Stimulated activated CD4-positive, alpha-beta T cell treated with anti-CD3 and anti-CD28 coated beads, Interleukin-12 subunit alpha, Interleukin-12 subunit beta, amount 100 ng/mL, for 4 hours (primary cell): ENCODE data around the gene FIZ1.

Experiments
- DNase-seq: peaks from one replicate; pipeline ENCODE4 v3.0.0-alpha.2; 2020

FIZ1 gene, protein sequence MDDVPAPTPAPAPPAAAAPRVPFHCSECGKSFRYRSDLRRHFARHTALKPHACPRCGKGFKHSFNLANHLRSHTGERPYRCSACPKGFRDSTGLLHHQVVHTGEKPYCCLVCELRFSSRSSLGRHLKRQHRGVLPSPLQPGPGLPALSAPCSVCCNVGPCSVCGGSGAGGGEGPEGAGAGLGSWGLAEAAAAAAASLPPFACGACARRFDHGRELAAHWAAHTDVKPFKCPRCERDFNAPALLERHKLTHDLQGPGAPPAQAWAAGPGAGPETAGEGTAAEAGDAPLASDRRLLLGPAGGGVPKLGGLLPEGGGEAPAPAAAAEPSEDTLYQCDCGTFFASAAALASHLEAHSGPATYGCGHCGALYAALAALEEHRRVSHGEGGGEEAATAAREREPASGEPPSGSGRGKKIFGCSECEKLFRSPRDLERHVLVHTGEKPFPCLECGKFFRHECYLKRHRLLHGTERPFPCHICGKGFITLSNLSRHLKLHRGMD

DNA sequence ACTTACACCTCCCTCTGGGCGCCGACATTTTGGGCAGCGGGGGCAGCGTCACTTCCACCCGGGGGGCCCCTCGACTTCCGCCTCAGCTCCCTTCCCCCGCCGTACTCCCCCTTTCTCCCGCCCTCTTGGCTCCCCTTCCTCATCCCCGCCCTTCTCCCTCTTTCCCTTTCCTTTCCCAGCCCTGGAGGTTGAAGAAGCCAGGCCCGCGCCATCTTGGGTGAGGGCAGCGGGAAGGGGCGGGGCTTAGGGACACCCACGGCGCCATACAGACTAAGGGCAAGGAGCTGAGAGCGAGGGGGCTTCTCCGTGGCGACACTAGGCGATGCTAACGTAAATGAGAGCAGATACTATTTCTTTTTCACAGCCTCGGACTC is at the start of gene FIZ1:
FIZ1 (minus strand) TSS at position 50 of the 374 bp plus-strand sequence. CDS start 1,652 bp downstream, outside the sequence.
- peak; percentile 95 for DNase-seq

DNA sequence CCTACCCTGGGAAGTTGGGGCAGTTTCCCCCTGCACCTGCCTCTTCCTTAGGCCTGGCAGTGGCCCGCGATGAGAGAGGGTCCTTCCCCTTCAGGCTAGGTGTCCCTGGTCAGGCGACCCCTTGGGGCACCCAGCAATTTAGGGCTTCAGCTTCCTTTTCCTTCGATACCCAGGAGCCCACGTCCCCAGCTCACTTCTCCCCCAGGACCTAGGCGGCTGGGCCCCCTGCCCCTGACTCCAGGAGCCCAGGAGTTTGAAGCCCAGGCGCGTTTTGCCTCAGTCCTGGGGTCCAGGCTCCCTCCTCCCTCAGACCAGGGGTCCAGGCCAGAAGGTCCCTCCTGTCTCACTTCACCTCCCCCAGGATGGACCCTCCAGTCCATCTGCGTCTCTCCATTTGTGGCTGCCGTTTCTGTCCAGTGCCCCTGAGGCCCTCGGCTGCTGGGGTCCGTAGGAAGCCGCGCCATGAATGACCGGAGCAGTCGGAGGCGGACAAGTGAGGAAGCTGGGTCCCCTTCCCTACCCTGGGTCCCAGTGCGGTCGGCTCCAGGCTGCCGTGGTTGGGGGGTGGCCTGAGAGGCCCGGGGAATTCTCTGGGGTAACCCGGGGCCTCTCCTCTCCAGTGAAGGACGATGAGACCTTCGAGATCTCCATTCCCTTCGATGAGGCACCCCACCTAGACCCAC is 49.4 kb upstream of the FIZ1 start:
- no peak for DNase-seq

DNA sequence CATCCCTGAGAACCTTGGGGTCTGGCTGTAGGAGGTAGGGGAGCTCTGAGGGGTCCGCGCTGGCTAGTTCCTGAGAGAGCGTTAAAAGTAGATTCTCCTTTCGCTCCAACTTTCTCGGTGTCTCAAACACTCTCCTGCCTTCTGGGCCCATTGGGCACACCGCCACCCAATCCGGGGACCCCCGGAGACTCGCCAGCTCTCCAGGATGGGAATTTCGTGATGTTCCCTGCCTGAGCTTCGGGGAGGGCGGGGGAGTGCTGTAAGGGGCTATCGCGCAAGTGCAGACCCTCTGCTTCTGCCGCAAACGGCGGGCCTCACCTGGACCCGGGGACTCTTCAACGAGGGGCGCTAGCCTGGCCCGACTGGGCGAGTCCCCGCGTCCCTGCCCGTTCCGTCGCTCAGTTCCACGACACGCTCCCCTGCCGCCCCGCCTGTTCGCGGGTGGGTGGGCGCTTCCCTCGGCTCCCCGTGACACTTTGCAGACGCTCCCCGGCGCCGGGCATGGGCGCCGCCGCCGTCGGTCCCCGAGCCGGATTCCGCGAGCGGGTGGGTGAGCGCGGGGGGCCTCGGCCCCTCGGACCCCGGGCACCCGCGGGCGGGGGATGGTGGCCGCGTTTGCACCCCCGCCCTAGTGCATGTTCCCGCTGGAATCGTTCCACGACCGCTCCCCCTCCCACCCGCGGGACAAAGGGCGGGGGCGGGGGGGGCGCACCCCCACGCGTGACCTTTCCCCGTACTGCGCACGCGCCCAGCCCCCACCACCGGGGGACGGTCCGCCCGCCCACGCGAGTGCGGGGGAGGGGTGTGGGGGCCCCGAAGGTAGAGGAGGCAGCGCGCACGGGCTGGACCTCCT is 48.6 kb upstream of the FIZ1 start, which contains the start of gene CCDC106:
CCDC106 (plus strand) TSS at position 481 of the 853 bp plus-strand sequence. CDS start 835 bp downstream, outside the sequence.
- peak; percentile 52 for DNase-seq

DNA sequence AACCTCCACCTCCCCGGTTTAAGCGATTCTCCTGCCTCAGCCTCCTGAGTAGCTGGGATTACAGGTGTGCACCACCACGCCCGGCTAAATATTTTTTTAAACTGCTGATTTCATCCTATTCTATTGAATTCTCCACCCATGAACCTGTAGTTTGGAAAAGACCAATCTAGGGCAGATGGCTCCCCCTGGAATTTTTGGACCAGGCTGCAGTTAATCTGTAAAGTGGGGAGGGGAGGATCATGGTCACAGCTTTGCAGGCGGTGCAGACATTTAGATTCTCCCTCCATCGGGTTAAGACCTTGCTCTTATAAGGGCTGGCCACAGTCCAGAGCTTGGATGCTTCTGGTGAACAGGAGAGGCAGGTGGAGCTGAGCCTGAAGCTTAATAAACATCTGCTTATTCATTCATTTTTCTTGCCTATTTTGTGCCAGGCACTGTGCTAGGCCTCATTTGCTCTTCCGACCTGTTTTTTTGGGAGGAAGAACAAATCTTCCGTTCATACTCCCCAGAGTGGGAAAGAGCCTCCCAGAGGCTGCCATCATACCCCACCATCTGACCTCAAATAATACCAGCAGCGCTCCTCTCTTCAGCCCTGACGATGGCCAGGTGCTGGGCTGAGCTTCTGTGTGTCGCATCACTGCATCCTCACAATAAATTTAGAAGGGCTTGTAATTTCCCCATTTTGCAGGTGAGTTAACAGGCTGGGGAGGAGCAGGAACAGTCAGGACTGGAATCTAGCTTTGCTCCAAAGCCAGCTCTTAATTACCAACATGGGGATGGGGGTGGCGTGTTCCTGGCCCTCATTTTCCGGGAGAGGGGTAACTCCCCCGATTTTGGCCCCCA is 47.8 kb upstream of the FIZ1 start:
- DNase-seq: no peak

DNA sequence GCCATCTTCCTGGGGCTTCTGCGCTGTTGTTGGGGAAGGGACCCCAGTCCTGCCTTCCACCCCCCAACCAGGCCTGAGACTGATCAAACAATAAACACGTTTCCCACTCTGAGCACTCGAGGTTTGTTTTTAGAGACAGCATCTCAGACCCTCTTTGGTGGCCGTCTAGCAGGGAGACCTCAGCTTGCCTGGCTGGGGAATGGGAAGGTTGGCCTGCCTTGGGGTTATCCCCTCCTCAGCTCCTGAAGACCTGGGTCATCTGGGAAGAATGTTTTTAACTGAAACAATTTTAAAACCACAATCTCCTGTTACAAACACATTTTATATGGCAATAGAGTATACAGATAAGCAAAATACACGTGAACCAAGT is 46.2 kb upstream of the FIZ1 start:
- DNase-seq: no peak

DNA sequence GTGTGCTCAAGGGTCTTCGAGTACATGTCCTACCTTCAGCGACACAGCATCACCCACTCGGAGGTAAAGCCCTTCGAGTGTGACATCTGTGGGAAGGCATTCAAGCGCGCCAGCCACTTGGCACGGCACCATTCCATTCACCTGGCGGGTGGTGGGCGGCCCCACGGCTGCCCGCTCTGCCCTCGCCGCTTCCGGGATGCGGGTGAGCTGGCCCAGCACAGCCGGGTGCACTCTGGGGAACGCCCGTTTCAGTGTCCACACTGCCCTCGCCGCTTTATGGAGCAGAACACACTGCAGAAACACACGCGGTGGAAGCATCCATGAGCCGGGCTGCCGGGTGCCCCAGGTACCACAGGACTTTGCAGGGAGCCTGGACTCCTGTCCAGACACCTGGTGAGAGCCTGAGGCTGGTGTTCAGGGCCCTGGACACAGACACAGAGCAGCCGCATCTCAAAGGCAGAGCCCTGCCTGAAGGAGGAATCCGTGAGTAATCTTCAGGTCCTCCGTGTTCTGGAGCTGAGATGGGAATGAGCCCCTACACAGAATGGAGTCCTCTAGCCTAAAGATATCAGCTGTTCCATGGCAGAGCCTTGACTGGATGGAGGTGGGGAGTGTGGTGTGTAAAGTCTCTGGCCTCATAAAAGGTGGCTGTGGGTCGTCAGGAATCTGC is 45.7 kb upstream of the FIZ1 start:
- no peak for DNase-seq

DNA sequence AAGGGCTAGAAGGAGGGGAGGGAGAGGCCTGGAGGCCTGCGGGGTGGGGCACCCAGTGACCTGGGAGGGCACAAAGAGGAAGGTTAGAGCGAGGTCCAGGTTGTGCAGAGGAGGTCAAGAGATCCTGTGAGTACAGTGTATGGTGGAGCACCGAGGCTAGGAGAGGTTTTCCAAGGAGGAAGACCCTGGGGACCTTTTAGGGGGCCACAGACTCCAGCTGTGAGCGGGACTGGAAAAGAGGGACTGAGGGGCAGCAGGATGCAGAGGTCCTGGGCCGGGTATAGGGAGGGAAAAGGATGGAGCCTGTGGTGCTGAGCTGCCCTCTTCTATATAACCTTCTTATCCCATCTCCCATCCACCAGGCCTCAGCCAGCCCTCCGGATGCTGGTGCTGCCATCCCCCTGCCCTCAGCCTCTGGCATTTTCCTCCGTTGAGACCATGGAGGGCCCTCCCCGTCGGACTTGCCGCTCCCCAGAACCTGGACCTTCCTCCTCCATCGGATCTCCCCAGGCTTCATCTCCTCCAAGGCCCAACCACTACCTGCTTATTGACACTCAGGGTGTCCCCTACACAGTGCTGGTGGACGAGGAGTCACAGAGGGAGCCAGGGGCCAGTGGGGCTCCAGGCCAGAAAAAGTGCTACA is 45.0 kb upstream of the FIZ1 start:
- DNase-seq: no peak

DNA sequence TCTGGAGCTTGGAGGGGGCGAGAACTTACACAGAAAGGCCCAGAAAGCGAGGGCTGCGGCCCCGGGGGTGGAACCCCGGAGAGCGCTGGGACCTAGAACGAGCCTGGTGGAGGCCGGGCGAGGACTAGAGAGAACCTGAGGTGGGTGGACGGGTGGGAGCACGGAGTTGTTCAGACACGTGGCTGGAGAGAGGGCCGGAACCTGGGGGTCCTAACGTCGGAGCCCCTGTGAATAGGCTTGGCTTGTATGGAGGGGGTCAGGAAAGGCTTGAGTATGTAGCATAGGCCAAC is 44.5 kb upstream of the FIZ1 start:
- no peak for DNase-seq

DNA sequence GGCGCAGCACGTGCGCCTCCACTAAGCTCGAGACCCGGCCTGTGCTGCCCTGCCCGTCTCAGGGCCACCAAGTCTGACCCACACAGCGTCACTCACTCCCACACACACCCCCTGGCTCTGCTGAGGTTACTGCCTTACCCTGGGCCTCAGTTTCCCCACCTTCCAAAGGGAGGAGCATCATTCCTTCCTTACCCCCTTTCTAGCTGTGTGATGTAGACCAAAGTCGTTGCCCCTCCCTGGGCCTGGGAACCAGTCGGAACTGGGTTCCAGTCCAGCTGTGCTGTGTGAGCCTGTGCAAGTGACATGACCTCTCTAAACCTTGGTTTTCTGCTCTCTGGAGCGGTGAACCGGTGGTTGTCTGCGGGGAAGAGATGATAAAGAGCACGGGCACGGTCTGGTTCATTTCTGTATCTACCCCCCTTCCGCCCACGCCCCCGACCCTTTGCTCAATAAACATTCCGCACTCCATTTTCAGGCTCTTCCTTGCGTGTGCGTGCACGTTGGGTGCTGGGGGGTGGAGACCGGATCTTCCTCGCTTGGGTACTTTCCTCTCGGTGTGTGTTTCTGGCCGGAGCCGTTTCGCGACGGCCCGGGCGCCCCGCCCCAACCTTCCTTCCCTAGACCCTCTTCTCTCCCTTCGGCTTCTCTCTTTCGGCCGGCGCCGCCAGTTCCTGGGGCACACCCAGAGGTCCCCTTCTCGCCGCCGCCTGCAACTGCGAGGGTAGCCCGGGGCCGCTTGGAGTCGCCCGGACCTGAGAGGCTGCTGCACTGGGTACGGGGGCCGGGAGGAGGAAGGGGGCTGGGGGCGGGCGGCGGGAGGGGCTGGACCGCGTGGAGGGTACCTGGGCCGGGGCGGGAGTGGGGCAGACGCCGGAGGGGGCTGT is 43.9 kb upstream of the FIZ1 start, which contains the start of gene ZNF581:
ZNF581 (plus strand) TSS at position 647 of the 884 bp plus-strand sequence. CDS start 923 bp downstream, outside the sequence.
- DNase-seq: peak; percentile 81

DNA sequence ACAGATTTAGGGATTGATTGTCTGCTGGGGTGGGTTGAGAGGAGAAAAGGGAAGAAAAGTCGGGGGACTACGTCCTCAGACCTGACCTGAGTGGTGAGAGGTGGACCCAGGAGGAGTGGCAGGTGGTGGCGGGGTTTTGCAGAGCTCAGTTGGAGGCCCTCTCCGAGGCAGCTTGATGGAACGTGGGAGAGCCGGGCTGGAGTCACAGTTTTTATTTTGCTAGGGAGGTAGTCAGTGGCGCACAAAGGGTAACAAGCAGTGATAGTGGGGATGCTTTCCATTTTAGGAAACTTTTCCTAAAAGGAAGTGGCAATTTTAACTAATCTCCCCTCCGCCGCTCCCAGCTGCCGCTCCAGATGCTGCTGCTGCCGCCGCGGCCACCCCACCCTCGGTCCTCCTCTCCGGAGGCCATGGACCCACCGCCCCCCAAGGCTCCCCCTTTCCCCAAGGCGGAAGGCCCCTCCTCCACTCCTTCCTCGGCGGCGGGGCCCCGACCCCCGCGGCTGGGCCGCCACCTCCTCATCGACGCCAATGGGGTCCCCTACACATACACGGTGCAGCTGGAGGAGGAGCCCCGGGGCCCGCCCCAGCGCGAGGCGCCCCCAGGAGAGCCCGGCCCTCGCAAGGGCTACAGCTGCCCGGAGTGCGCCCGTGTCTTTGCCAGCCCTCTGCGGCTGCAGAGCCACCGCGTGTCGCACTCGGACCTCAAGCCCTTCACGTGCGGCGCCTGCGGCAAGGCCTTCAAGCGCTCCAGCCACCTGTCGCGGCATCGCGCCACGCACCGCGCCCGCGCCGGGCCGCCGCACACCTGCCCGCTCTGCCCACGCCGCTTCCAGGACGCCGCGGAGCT is 43.1 kb upstream of the FIZ1 start:
- peak; percentile 46 for DNase-seq

DNA sequence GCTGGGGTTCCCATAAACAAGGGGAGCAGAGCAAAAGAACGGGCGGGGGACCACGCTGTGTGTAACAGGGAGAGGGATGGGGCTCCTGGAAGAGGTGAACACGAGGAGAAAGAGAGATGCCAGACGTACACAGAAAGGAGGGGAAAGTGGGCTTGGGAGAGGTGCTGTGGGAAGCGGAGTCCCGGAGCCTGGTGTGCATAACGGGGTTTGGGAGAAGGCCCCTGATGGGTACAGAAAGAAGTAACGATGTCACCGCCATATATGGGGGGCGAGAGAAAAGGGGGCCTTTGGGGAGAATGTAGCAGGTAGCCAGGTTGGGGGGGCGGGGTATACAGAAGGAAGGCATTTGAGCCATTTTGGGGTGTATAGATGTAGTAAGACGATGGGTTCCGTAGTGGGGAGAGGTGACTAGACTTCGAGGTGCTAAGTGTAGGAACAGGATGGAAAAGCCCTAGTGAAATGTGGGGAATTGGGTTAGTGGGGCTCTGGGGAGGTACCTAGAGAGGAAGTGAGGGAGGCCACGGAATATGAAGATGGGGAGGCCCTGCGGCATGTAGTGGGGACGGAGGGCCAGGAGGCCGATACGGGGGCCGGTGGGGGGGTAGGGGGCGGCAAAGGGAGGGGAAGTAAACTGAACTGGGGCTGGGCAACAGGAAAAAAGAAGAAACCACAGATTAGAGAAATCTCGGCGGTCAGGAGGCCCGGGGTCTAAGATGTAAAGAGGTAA is 42.3 kb upstream of the FIZ1 start:
- peak; percentile 37 for DNase-seq

DNA sequence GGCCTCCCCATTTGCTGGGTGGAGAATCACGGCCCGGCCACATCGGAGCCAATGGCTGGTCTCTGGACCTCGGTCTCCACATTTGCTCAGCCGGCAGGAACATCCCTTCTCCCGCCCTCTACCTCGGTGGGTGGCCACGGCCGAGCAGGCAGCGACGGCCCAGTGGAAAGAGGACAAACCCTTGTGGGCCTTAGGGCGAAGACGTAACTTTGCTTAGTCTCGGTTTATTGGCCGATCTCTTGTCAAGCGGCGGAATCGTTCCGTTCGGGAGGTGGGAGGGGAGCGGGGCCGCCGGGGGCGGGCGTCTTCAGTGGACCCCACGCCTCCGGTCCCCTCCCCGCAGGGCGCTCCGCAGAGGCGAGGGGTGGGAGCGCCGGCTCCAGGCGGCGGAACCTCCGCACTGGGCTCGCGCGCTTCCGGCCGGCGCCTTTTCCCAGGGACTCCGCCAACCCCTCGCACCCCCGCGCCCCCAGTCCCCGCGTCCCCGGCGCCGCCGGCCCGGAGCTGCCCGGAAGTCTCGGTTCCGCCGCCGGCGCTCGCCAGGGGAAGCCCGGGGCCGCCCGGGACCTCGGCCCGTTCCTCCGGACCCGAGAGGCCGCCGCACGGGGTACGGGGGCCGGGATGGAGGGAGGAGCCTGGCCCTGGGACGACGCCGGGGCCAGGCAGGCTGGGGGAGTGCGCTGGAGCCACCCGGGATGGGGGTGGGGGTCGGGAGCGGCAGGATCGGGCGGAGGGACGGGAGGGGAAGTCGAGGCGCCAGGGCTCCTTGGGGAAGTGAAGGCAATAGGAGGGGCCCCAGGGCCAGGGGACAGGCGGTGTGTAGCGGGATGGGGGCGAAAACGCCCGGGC is 41.5 kb upstream of the FIZ1 start, which contains the start of gene ZNF580:
ZNF580 (plus strand) TSS at position 426 of the 849 bp plus-strand sequence. CDS start 1,507 bp downstream, outside the sequence.
- peak; percentile 72 for DNase-seq

DNA sequence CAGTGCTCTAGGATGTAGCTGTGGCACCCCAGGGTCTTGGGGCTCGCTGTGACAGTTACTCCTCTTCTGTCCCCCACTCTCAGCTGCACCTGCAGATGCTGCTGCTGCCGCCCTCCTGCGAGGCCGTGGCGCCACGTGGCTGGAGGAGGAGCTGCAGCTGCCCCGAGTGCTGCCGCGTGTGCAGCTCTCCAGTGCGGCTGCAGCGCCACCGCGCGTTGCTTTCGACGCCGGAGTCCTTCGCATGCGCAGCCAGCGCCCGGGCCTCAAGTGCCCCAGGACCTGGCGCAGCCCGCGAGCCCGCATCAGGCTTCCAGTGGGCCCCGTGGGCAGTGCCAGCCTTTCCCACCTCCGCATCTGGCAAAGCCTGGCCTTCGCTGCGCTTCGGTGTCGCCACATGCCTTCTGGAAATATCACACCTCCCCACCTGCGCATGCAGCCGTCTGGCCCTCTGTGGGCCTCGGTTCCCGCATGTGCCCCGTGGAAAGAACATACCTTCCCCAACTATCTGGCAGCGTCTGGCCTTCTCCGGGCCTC is 40.8 kb upstream of the FIZ1 start:
- peak; percentile 62 for DNase-seq

DNA sequence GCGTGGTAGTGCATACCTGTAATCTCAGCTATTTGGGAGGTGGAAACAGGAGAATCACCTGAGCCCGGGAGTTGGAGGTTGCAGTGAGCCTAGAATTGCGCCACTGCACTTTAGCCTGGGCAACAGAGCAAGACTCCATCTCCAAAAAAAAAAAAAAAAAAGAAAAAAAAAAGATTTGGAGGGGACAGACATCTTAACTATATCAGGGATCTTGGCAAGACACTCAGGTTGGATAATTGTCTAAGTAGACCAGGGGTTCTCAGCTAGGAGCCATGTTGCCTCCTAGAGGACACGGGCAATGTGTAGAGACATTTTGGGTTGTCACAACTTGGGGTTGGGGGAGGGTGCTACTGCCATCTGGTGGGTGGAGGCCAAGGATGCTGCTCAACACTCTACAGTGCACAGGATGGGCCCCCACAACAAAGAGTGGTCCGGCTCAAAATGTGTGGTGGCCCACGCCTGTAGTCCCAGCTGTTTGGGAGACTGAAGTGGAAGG is 39.6 kb upstream of the FIZ1 start:
- DNase-seq: peak; percentile 48

DNA sequence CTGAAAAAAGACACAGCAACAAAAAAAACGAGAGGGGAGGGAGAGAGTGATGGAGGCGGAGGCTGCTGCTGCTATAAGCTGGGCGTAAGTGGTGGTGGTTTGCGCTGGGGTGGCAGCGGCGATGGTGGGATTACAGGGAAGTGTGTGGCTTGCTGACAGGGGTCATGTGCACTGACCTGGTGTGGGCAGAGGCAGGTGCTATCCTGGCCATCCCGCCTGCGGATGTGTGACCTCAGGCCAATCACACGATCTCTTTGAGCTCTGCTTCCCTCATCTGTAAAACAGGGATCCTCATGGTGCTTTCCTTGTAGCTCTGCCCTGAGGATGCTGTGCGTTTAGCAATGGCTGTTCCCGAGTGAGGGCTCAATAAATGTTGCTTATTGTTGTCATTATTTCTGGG is 38.2 kb upstream of the FIZ1 start:
- no peak for DNase-seq

DNA sequence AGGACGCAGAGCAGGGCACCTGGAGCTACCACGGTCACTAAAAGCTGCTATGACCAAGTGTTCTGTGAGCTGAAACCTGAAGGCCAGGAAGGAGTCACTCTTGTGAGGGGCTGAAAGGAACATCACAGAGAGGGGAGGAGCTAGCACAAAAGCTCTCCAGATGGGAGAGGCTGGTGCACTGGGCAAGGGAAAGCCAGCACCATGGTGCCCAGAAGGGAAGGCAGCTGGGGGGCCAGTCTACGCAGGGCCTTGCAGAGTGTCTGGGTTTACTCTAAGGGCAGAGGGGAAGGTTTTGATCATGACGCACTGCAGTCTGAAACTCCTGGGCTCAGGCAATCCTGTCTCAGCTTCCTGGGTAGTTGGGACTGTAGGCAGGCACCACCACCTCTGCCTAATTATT is 37.4 kb upstream of the FIZ1 start:
- DNase-seq: no peak
